ENCODE data around the gene TTC9.

GRCh38 chr14:70714055-70714550 lies 72.4 kb downstream of the TTC9 start:
- no peak for TF ChIP-seq EP300 (IDR thresholded peaks at IDR 0.05)
- TF ChIP-seq POLR2A (IDR thresholded peaks at IDR 0.05) = no peak
